Stimulated activated naive B cell treated with anti-CD40 and anti-IgM and Interleukin-4, amounts not matched to agents 10 μg/mL and 1 μg/mL and 100 μg/mL, for 72 hours (primary cell): Measurements from ENCODE around the gene FFAR2.
"Not testable (repeated sequence)": the region's sequence is repeated elsewhere in the genome, so short reads cannot be mapped to it uniquely, and the experiment has no call there.

ENCODE experiments used
- ATAC-seq, 2 donors: fragments of 150-1000 bp; cut with Tn5 transposase; replicated peaks; 2 replicates each; pipeline ENCODE4 v1.10.0; 2021; ENCODE audit warnings: moderate library complexity in 1 of 2
- DNase-seq: peaks from one replicate; pipeline ENCODE4 v3.0.0; 2021
- H3K27ac Mint-ChIP-seq: one replicate; pipeline ENCODE4 v1.8.0; 2022; ENCODE audit warnings: mild to moderate bottlenecking, mixed read lengths
- H3K27me3 Mint-ChIP-seq, 2 donors: one replicate each; pipeline ENCODE4 v1.8.0; 2022; ENCODE audit warnings: mixed read lengths in 2 of 2
- H3K36me3 Mint-ChIP-seq, 2 donors: one replicate each; pipeline ENCODE4 v1.8.0; 2022; ENCODE audit warnings: mixed read lengths in 2 of 2, mild to moderate bottlenecking in 1 of 2
- H3K4me1 Mint-ChIP-seq, 2 donors: one replicate each; pipeline ENCODE4 v1.8.0; 2022; ENCODE audit warnings: mixed read lengths in 2 of 2, mild to moderate bottlenecking in 1 of 2
- H3K4me3 Mint-ChIP-seq, 2 donors: one replicate each; pipeline ENCODE4 v1.8.0; 2022; ENCODE audit warnings: mild to moderate bottlenecking in 2 of 2, mixed read lengths in 2 of 2, moderate library complexity in 1 of 2
- H3K9me3 Mint-ChIP-seq, 2 donors: one replicate each; pipeline ENCODE4 v1.8.0; 2022; ENCODE audit warnings: mixed read lengths in 2 of 2, mild to moderate bottlenecking in 1 of 2

Gene FFAR2

GRCh38 chr19:35471946-35472345 lies 23.9 kb downstream of the FFAR2 start:
- no peak for DNase-seq
- Mint-ChIP-seq H3K9me3 (no peaks in the 10 kb centered on the region), H3K4me3 (no peak overlapping the region), H3K27ac (no peak overlapping the region), H3K4me1 (peaks cover 4 to 6% of the 10 kb centered on the region in 2 donors), H3K27me3 (peaks cover 9 to 10% of the 10 kb centered on the region in 2 donors), H3K36me3 (no peaks in the 10 kb centered on the region)
- no peak for ATAC-seq

GRCh38 chr19:35474104-35474503 lies 26.0 kb downstream of the FFAR2 start:
- Mint-ChIP-seq H3K4me1 (no peaks in the 10 kb centered on the region), H3K4me3 (no peak overlapping the region), H3K36me3 (no peaks in the 10 kb centered on the region), H3K27me3 (peaks cover 9 to 10% of the 10 kb centered on the region in 2 donors), H3K27ac (no peak overlapping the region), H3K9me3 (no peaks in the 10 kb centered on the region)
- DNase-seq (no peak), ATAC-seq (no peak)

GRCh38 chr19:35474594-35474993 lies 26.5 kb downstream of the FFAR2 start:
- DNase-seq, H3K4me3 Mint-ChIP-seq, ATAC-seq, H3K9me3 Mint-ChIP-seq, H3K4me1 Mint-ChIP-seq, H3K36me3 Mint-ChIP-seq, H3K27ac Mint-ChIP-seq: not testable (repeated sequence)
- peaks cover 9 to 10% of the 10 kb centered on the region in 2 donors for H3K27me3 Mint-ChIP-seq

GRCh38 chr19:35476149-35476548 lies 28.1 kb downstream of the FFAR2 start:
- no peak overlapping the region for H3K4me3 Mint-ChIP-seq
- ATAC-seq (no peak), DNase-seq (no peak)

GRCh38 chr19:35478794-35479677 lies 31.0 kb downstream of the FFAR2 start:
- Mint-ChIP-seq H3K4me3 (no peak overlapping the region), H3K9me3 (no peaks in the 10 kb centered on the region), H3K36me3 (no peaks in the 10 kb centered on the region), H3K4me1 (peaks cover under 1% of the 10 kb centered on the region in 2 donors), H3K27me3 (peaks cover 9 to 10% of the 10 kb centered on the region in 2 donors), H3K27ac (no peak overlapping the region)
- DNase-seq (no peak), ATAC-seq (no peak)

More at GRCh38 chr19:35476149-35476548, 28.1 kb downstream of the FFAR2 start:
- Mint-ChIP-seq H3K36me3 (no peaks in the 10 kb centered on the region), H3K4me1 (no peaks in the 10 kb centered on the region), H3K27me3 (peaks cover 9 to 10% of the 10 kb centered on the region in 2 donors), H3K27ac (no peak overlapping the region), H3K9me3 (no peaks in the 10 kb centered on the region)

GRCh38 chr19:35483089-35483488 lies 35.0 kb downstream of the FFAR2 start:
- no peak for ATAC-seq
- H3K36me3 Mint-ChIP-seq = no peaks in the 10 kb centered on the region
- no peaks in the 10 kb centered on the region for H3K9me3 Mint-ChIP-seq
- H3K4me3 Mint-ChIP-seq = no peak overlapping the region
- no peak for DNase-seq
- no peak overlapping the region for H3K27ac Mint-ChIP-seq
- H3K27me3 Mint-ChIP-seq = peaks cover 0 to 13% of the 10 kb centered on the region in 2 donors
- peaks cover 9 to 13% of the 10 kb centered on the region in 2 donors for H3K4me1 Mint-ChIP-seq

GRCh38 chr19:35484252-35485036 lies 36.4 kb downstream of the FFAR2 start:
- peak; percentile 78 for DNase-seq
- H3K4me3 Mint-ChIP-seq = peak overlapping the region; percentile 43 to 45

GRCh38 chr19:35486268-35486708 lies 38.2 kb downstream of the FFAR2 start:
- H3K4me1 Mint-ChIP-seq = peaks cover 9 to 13% of the 10 kb centered on the region in 2 donors
- no peaks in the 10 kb centered on the region for H3K9me3 Mint-ChIP-seq
- H3K4me3 Mint-ChIP-seq = no peak overlapping the region
- no peak for DNase-seq
- H3K27ac Mint-ChIP-seq = no peak overlapping the region
- no peaks in the 10 kb centered on the region for H3K36me3 Mint-ChIP-seq
- ATAC-seq = no peak
- H3K27me3 Mint-ChIP-seq = peaks cover 14 to 30% of the 10 kb centered on the region in 2 donors

More at GRCh38 chr19:35484252-35485036, 36.4 kb downstream of the FFAR2 start:
- no peaks in the 10 kb centered on the region for H3K36me3 Mint-ChIP-seq
- peaks cover 9 to 13% of the 10 kb centered on the region in 2 donors for H3K4me1 Mint-ChIP-seq
- ATAC-seq = peak; percentile 99
- no peaks in the 10 kb centered on the region for H3K9me3 Mint-ChIP-seq
- H3K27me3 Mint-ChIP-seq = peaks cover 5 to 13% of the 10 kb centered on the region in 2 donors
- no peak overlapping the region for H3K27ac Mint-ChIP-seq

- H3K9me3 Mint-ChIP-seq = no peaks in the 10 kb centered on the region
- ATAC-seq (no peak), DNase-seq (no peak)
- H3K4me1 Mint-ChIP-seq = peaks cover 9 to 13% of the 10 kb centered on the region in 2 donors
- H3K4me3 Mint-ChIP-seq = no peak overlapping the region
- no peak overlapping the region for H3K27ac Mint-ChIP-seq
- H3K36me3 Mint-ChIP-seq = no peaks in the 10 kb centered on the region
- H3K27me3 Mint-ChIP-seq = peaks cover 16 to 33% of the 10 kb centered on the region in 2 donors
Observed at GRCh38 chr19:35487656-35488182, 39.7 kb downstream of the FFAR2 start.

- H3K9me3 Mint-ChIP-seq = no peaks in the 10 kb centered on the region
- no peak for DNase-seq
- no peak overlapping the region for H3K4me3 Mint-ChIP-seq
- H3K36me3 Mint-ChIP-seq = no peaks in the 10 kb centered on the region
- peaks cover 9 to 13% of the 10 kb centered on the region in 2 donors for H3K4me1 Mint-ChIP-seq
- H3K27ac Mint-ChIP-seq = no peak overlapping the region
- ATAC-seq = no peak
- peaks cover 16 to 33% of the 10 kb centered on the region in 2 donors for H3K27me3 Mint-ChIP-seq
Observed at GRCh38 chr19:35488677-35489076, 40.6 kb downstream of the FFAR2 start.

- no peaks in the 10 kb centered on the region for H3K36me3 Mint-ChIP-seq
- no peak for ATAC-seq
- no peaks in the 10 kb centered on the region for H3K9me3 Mint-ChIP-seq
- DNase-seq = no peak
- H3K27ac Mint-ChIP-seq = no peak within 1 kb of the TSS
- peaks cover 2 to 7% of the 10 kb centered on the region in 2 donors for H3K4me1 Mint-ChIP-seq
- peaks cover 20 to 33% of the 10 kb centered on the region in 2 donors for H3K27me3 Mint-ChIP-seq
- no peak within 1 kb of the TSS for H3K4me3 Mint-ChIP-seq
Observed at GRCh38 chr19:35490364-35490763, 42.3 kb downstream of the FFAR2 start, which contains the start of gene KRTDAP. Gene KRTDAP (minus strand): TSS chr19:35490464. CDS start chr19:35490442, 22 bp downstream.

- ATAC-seq = no peak
- DNase-seq = no peak
- Mint-ChIP-seq H3K9me3 (no peaks in the 10 kb centered on the region), H3K36me3 (no peaks in the 10 kb centered on the region), H3K4me1 (peaks cover 4 to 11% of the 10 kb centered on the region in 2 donors), H3K4me3 (no peak overlapping the region), H3K27me3 (peaks cover 20 to 29% of the 10 kb centered on the region in 2 donors), H3K27ac (no peak overlapping the region)
Observed at GRCh38 chr19:35491836-35492360, 43.8 kb downstream of the FFAR2 start.

GRCh38 chr19:35493971-35494370 lies 45.9 kb downstream of the FFAR2 start:
- Mint-ChIP-seq H3K27ac (no peak overlapping the region), H3K27me3 (peaks cover 15 to 20% of the 10 kb centered on the region in 2 donors), H3K36me3 (no peaks in the 10 kb centered on the region), H3K4me3 (no peak overlapping the region), H3K4me1 (peaks cover 4 to 11% of the 10 kb centered on the region in 2 donors), H3K9me3 (no peaks in the 10 kb centered on the region)
- DNase-seq (no peak), ATAC-seq (no peak)
